ENCODE measurements around the gene PGLYRP4. TPM values are rescaled to one million over a fixed set of nuclear protein-coding genes. Genes with fewer than 3 reads are reported as not detected.
"Not testable (repeated sequence)": the region's sequence is repeated elsewhere in the genome, so short reads cannot be mapped to it uniquely, and the experiment has no call there.

Gene PGLYRP4
- total RNA-seq, 2 donors from 2014 or later = 0.22 to 0.26 TPM

DNA sequence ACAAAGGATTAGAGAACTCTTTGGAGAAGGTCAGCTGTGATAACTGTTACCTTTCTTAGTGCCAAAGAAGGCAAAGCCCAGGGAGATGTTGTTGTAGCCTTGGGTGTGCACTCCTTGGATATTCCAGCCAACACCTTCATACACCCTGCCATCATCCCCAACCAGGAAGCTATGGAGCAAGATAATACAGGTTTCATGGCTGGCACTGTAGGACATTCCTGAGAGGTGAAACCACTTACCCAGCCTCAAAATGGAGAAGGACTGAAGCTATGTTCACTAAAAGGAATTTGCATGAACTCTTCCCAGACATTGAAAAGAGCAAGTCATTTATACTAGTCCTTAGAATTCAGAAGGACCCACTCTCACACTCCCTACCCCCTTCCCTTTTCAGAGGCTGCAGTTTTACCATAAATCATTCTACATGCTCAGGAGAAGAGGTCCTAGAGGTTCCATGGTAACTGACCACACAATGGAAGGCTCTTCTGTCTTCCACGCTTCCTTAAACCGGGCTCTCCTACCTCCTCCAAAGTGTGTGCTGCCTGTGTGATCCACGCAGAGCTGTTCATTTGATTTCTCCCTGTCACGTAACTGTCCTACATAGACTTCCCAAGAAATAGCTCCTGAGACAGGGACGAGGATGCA lies 5.5 kb downstream of the PGLYRP4 start:
- no peaks in the 10 kb centered on the region for H3K9me3 Mint-ChIP-seq
- no peaks in the 10 kb centered on the region for H3K36me3 Mint-ChIP-seq (ENCODE audit: low read depth)
- H3K4me1 Mint-ChIP-seq = peaks cover 56% of the 10 kb centered on the region
- peak overlapping the region; percentile 3 for H3K4me3 Mint-ChIP-seq
- ATAC-seq (replicated peaks) = no peak
- H3K27ac Mint-ChIP-seq = peak overlapping the region; percentile 16
- H3K27me3 Mint-ChIP-seq = peaks cover 19% of the 10 kb centered on the region

GRCh38 chr1:153342178-153342577 lies 6.5 kb downstream of the PGLYRP4 start:
- Mint-ChIP-seq H3K36me3 (ENCODE audit: low read depth) (no peaks in the 10 kb centered on the region), H3K27ac (peak overlapping the region; percentile 16), H3K4me3 (no peak overlapping the region), H3K9me3 (no peaks in the 10 kb centered on the region), H3K4me1 (peaks cover 59% of the 10 kb centered on the region), H3K27me3 (peaks cover 17% of the 10 kb centered on the region)
- ATAC-seq (replicated peaks) = no peak

DNA sequence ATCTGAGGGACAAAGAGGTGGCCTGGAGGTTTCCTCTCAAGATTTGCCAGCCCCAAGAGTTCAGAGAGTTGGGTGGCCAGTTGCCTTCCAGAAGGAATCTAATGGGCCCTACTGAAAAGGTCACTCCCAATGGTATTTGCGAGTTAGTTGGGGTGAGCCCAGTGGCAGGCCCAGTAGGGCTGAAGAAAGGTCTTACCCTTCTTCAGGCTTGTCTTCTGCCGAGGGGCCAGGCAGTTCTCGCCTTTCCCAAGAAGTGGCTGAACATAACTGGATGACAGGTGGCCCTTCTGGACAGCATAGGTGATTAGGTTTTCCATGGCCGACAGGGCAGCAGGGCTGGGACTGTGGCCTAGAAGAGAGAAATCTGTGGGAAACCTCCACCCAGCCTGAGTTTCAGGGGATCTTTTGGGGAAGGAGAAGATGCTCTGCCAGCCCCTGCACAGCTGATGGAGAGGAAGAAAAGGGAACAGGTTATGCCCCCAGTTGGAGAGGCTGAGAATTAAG lies 7.2 kb downstream of the PGLYRP4 start:
- H3K27me3 Mint-ChIP-seq = peaks cover 13% of the 10 kb centered on the region
- peaks cover 56% of the 10 kb centered on the region for H3K4me1 Mint-ChIP-seq
- H3K36me3 Mint-ChIP-seq (ENCODE audit: low read depth) = no peaks in the 10 kb centered on the region
- no peak overlapping the region for H3K27ac Mint-ChIP-seq
- no peak overlapping the region for H3K4me3 Mint-ChIP-seq
- H3K9me3 Mint-ChIP-seq = no peaks in the 10 kb centered on the region
- ATAC-seq (replicated peaks) = no peak

DNA sequence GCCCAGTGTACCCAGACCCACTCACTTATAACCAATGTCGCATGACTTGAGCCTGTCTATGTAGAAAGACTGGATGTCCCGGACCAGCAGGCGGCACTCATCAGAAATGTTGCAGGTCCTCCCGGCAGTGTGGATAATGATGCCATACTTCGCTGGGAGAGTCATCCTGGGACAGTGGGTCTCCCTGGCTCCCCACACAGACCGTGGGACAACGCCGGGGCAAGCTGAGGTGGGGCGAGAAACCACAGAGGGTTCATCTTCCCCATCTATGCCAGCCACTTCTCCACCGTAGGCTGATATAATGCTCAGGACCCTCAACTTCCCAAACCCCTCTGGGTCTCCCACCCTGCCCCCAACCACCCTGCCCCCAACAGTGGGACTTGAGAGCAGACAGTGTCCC lies 8.3 kb downstream of the PGLYRP4 start:
- H3K9me3 Mint-ChIP-seq = no peaks in the 10 kb centered on the region
- H3K27ac Mint-ChIP-seq = no peak overlapping the region
- ATAC-seq (replicated peaks) = no peak
- peaks cover 45% of the 10 kb centered on the region for H3K4me1 Mint-ChIP-seq
- H3K27me3 Mint-ChIP-seq = peaks cover 8% of the 10 kb centered on the region
- no peaks in the 10 kb centered on the region for H3K36me3 Mint-ChIP-seq (ENCODE audit: low read depth)
- H3K4me3 Mint-ChIP-seq = no peak overlapping the region

DNA sequence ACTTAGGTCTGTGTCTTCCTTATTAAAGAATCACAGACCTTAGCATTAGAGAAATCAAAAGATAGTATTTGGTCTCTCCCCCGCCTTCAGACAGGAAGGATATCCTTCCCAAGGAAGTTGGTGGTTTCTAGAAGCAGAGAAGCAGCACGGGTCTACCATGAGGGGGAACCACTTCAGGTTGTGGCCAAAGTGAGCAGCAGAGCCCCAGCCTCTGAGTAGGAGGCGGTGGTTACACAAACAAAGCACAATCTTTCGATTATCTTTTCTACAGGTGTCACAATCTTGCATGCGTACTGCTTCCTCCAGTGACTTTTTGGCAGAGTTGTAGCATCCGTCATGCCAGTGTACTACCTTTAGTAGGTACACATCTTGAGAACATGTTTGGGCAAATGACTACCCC lies 8.8 kb downstream of the PGLYRP4 start:
- Mint-ChIP-seq H3K9me3 (no peaks in the 10 kb centered on the region), H3K27me3 (peaks cover 8% of the 10 kb centered on the region), H3K27ac (no peak overlapping the region), H3K4me1 (peaks cover 43% of the 10 kb centered on the region), H3K36me3 (ENCODE audit: low read depth) (no peaks in the 10 kb centered on the region), H3K4me3 (peak overlapping the region; percentile 18)
- ATAC-seq (replicated peaks) = peak; percentile 32

DNA sequence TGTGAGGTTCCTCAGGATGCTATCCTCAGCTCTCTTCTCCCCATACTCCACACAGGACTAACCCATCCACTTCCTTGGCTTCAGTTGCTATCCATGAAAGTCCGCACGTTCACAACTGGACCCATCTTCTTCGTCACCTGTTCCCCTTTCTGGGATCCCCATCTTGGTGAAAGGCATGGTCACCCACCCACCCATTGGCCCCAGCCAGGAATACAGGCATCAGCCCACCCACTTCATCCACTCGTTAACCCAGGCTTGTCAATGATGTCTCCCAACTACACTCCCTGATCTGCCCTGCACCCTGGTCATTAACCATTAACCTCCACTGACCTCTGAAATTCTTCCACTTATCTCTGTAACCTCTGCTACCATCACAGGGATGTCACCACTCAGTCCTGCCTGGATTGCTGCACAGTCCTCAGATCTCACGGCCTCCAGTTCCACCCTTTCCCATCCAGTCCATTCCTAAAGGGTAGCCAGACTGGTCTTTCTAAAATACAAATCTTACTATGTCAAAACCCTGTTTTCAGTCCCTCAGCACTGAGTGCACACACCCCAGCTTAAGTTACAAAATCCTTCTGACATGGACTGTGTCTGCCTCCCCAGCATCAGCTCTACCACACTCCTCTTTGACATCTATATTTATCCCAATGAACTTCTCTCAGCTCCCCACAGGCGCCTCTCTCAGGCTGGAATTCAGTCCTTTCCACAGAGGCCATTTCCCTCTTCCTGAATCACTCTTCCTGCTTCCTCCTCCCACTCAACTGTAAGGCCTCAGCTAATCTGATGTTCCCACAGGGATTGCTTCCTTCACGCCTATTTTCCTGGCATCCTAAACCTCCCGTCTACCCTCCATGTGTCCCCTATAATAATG lies 10.4 kb downstream of the PGLYRP4 start:
- Mint-ChIP-seq H3K4me1 (peaks cover 29% of the 10 kb centered on the region), H3K36me3 (ENCODE audit: low read depth) (no peaks in the 10 kb centered on the region), H3K4me3 (no peak overlapping the region), H3K27ac (no peak overlapping the region), H3K27me3 (peaks cover 4% of the 10 kb centered on the region), H3K9me3 (no peaks in the 10 kb centered on the region)
- ATAC-seq (replicated peaks) = no peak

GRCh38 chr1:153336650-153337049 lies 12.0 kb downstream of the PGLYRP4 start:
- H3K4me3 Mint-ChIP-seq = no peak overlapping the region
- H3K27me3 Mint-ChIP-seq = peaks cover 4% of the 10 kb centered on the region
- peaks cover 20% of the 10 kb centered on the region for H3K4me1 Mint-ChIP-seq
- no peak for ATAC-seq (replicated peaks)
- no peaks in the 10 kb centered on the region for H3K9me3 Mint-ChIP-seq
- no peaks in the 10 kb centered on the region for H3K36me3 Mint-ChIP-seq (ENCODE audit: low read depth)
- no peak overlapping the region for H3K27ac Mint-ChIP-seq

DNA sequence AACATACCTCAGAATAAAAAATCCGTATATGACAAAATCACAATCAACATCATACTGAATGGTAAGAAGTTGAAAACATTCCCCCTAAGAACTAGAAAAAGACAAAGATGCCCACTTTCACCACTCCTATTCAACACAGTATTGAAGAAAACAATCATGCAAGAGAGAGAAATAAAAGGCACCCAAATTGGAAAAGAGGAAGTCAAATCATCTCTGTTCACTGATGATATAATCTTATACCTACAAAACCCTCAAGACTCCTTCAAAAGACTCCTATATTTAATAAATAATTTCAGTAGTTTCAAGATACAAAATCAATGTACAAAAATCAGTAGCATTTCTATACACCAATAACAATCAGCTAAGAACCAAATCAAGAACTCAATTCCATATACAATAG lies 14.7 kb downstream of the PGLYRP4 start:
- Mint-ChIP-seq H3K27me3 (peaks cover 7% of the 10 kb centered on the region), H3K27ac (no peak overlapping the region), H3K9me3 (peaks cover 5% of the 10 kb centered on the region), H3K4me1 (peaks cover 10% of the 10 kb centered on the region), H3K4me3 (no peak overlapping the region), H3K36me3 (ENCODE audit: low read depth) (no peaks in the 10 kb centered on the region)
- ATAC-seq (replicated peaks) = no peak

DNA sequence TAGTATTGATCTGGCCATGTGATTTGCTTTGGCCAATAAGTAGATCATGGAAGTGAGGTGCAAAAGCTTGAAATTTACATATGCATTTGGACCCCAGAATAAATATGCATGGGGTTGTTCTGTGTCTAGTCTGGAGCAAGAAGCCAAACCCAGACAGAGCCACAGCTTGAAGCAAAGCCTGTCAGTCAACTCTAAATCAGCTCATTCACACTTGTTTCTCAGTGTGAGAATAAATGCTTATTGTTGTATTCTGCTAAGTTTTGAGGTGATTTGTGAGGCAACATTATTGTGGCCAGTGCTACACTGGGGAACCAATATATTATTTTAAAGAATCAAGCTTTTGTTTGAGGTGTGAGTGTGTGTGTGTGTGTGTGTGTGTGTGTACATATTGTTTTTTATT lies 23.7 kb downstream of the PGLYRP4 start:
- no peak overlapping the region for H3K27ac Mint-ChIP-seq
- H3K4me1 Mint-ChIP-seq = no peaks in the 10 kb centered on the region
- peaks cover 20% of the 10 kb centered on the region for H3K9me3 Mint-ChIP-seq
- H3K4me3 Mint-ChIP-seq = no peak overlapping the region
- H3K36me3 Mint-ChIP-seq (ENCODE audit: low read depth) = no peaks in the 10 kb centered on the region
- peaks cover 15% of the 10 kb centered on the region for H3K27me3 Mint-ChIP-seq
- no peak for ATAC-seq (replicated peaks)

DNA sequence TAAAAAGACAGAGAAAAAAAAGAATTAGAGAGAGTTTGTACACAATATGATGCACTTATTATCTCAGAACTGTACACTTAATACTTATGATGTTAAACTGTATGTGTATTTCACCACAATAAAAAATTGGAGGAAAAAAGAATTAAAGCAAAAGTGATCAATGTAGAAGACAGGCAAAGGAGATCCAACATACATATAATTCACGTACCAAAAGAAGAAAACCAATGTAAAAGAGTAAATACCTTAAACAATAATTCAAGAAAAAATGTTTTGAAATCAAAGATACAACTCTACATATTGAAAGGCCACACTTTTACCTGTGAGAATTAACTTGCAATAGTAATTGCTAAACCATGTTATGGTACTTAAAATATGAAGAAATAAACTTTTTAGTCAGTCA lies 26.1 kb downstream of the PGLYRP4 start:
- Mint-ChIP-seq H3K4me3 (no peak overlapping the region), H3K27ac (no peak overlapping the region), H3K4me1 (no peaks in the 10 kb centered on the region), H3K36me3 (ENCODE audit: low read depth) (no peaks in the 10 kb centered on the region), H3K27me3 (peaks cover 9% of the 10 kb centered on the region), H3K9me3 (peaks cover 12% of the 10 kb centered on the region)
- ATAC-seq (replicated peaks) = no peak

DNA sequence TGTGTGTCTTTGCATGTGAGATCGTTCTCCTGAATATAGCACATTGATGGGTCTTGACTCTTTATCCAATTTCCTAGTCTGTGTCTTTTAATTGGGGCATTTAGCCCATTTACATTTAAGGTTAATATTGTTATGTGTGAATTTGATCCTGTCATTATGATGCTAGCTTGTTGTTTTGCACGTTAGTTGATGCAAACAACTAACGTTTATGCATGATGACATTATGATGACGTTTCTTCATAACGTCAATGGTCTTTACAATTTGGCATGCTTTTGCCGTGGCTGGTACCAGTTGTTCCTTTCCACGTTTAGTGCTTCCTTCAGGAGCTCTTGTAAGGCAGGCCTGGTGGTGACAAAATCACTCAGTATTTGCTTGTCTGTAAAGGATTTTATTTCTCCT lies 30.5 kb downstream of the PGLYRP4 start:
- Mint-ChIP-seq H3K9me3 (peaks cover 12% of the 10 kb centered on the region), H3K27me3 (peaks cover 20% of the 10 kb centered on the region)
- H3K4me1 Mint-ChIP-seq; ATAC-seq (replicated peaks); H3K4me3 Mint-ChIP-seq; H3K27ac Mint-ChIP-seq; H3K36me3 Mint-ChIP-seq (ENCODE audit: low read depth): not testable (repeated sequence)

- not testable (repeated sequence) for H3K27ac Mint-ChIP-seq; H3K4me1 Mint-ChIP-seq; H3K4me3 Mint-ChIP-seq; H3K9me3 Mint-ChIP-seq; ATAC-seq (replicated peaks); H3K36me3 Mint-ChIP-seq (ENCODE audit: low read depth)
- peaks cover 11% of the 10 kb centered on the region for H3K27me3 Mint-ChIP-seq
These were observed 32.6 kb downstream of the PGLYRP4 start for GRCh38 chr1:153316013-153316412.

GRCh38 chr1:153314388-153314787 lies 34.3 kb downstream of the PGLYRP4 start:
- not testable (repeated sequence) for ATAC-seq (replicated peaks); H3K9me3 Mint-ChIP-seq
- H3K27me3 Mint-ChIP-seq = peaks cover 11% of the 10 kb centered on the region

DNA sequence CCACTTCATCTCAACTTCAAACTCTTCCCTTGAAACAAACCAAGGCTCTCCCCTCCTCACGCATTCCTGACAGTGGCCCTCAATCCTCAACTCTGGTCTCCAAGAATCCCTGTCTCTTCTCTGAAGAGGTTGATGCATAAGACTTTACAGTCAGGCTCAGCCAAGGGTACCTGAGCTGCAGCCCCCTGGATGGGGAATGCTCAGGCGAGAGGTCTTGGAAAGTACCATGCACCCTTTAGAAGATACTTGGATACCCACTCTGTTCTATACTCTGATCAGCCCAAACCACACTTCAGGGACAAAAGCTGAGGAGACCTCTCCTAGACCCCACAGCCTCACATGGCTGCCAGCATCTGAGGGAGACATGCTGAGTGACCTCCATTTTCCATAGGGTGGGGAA lies 35.4 kb downstream of the PGLYRP4 start:
- Mint-ChIP-seq H3K9me3 (no peaks in the 10 kb centered on the region), H3K27me3 (peaks cover 11% of the 10 kb centered on the region), H3K4me1 (no peaks in the 10 kb centered on the region), H3K36me3 (ENCODE audit: low read depth) (no peaks in the 10 kb centered on the region), H3K27ac (no peak overlapping the region), H3K4me3 (no peak overlapping the region)
- ATAC-seq (replicated peaks) = no peak

More at GRCh38 chr1:153314388-153314787, 34.3 kb downstream of the PGLYRP4 start:
- not testable (repeated sequence) for H3K4me3 Mint-ChIP-seq; H3K4me1 Mint-ChIP-seq; H3K27ac Mint-ChIP-seq; H3K36me3 Mint-ChIP-seq (ENCODE audit: low read depth)
